Spleen (tissue), 13 donors: ENCODE results near the gene DPYSL4. TPM values are rescaled to one million over a fixed set of nuclear protein-coding genes. Genes with fewer than 3 reads are reported as not detected.

Experiments
- DNase-seq: peaks from one replicate; pipeline ENCODE4 v3.0.0-alpha.2; 2020
- H3K27ac ChIP-seq, 8 donors: fragments of 200-600 bp; sonication (generic) in 7 of 8; 1 replicate in 4 of 8; 2 replicates in 4 of 8; pipeline versions ENCODE4 v1.5.0 to v1.8.0; 2016 to 2021; ENCODE audit warnings: inconsistent platforms in 4 of 8, mild to moderate bottlenecking in 4 of 8, moderate library complexity in 1 of 8
- H3K27me3 ChIP-seq, 7 donors: fragments of 200-600 bp; sonication (generic) in 6 of 7; replicated peaks in 1 of 7; 1 replicate in 4 of 7; 2 replicates in 3 of 7; pipeline versions ENCODE4 v1.5.0 to v1.8.0; 2016 to 2021; ENCODE audit warnings: inconsistent platforms in 3 of 7, mild to moderate bottlenecking in 1 of 7
- H3K36me3 ChIP-seq, 6 donors: fragments of 200-600 bp; sonication (generic) in 5 of 6; 1 replicate in 4 of 6; 2 replicates in 2 of 6; pipeline versions ENCODE4 v1.5.0 to v1.8.0; 2016 to 2021; ENCODE audit warnings: inconsistent platforms in 2 of 6
- H3K4me1 ChIP-seq, 6 donors: fragments of 200-600 bp; sonication (generic) in 5 of 6; 1 replicate in 3 of 6; 2 replicates in 3 of 6; pipeline versions ENCODE4 v1.5.0 to v1.8.0; 2016 to 2021; ENCODE audit warnings: inconsistent platforms in 3 of 6
- H3K4me3 ChIP-seq, 8 donors: fragments of 200-600 bp; sonication (generic) in 7 of 8; 1 replicate in 4 of 8; 2 replicates in 4 of 8; pipeline versions ENCODE4 v1.5.0 to v1.8.0; 2016 to 2021; ENCODE audit warnings: inconsistent platforms in 4 of 8, mild to moderate bottlenecking in 4 of 8, moderate library complexity in 2 of 8
- H3K9me3 ChIP-seq, 8 donors: fragments of 200-600 bp; sonication (generic) in 7 of 8; 1 replicate in 4 of 8; 2 replicates in 4 of 8; pipeline versions ENCODE4 v1.5.0 to v1.8.0; 2016 to 2021; ENCODE audit warnings: inconsistent platforms in 4 of 8
- POLR2A ChIP-seq, 3 donors: fragments of 450-650 bp; IDR thresholded peaks; one replicate each; pipeline ENCODE4 v1.5.1; 2017; ENCODE audit warnings: antibody characterized with exemption in 3 of 3, mild to moderate bottlenecking in 1 of 3
- POLR2AphosphoS5 ChIP-seq, 3 donors: sonication (generic); formaldehyde crosslinking; IDR thresholded peaks; one replicate each; pipeline ENCODE4 v1.5.1; 2017; ENCODE audit warnings: antibody characterized with exemption in 3 of 3
- WGBS, 5 donors: extraction: QIAGEN DNeasy Blood & Tissue Kit in 3 of 5; methylation state at CpG; one replicate each; pipeline versions ENCODE4 v1.1.5 to v1.1.7; 2013 to 2018; 5-methylcytosine and 5-hydroxymethylcytosine counted together
- intact Hi-C: fragments of 100-400 bp; cut with DNase I; formaldehyde crosslinking; loops from one replicate; pipeline ENCODE4 v1.15.0; 2023; ENCODE audit warnings: low total_unique reads
- long read RNA-seq, 2 donors: transcript quantifications; one replicate each; lab custom pipeline, GENCODE V29; 2026
- polyA plus RNA-seq, 3 donors: library from polyadenylated mRNA; stranded (reverse); fragments of 200-250 nt; gene quantifications; one replicate each; pipeline ENCODE4 v1.2.1, GENCODE V29; 2013
- total RNA-seq, 7 donors: library from RNA; depleted of rRNA in 3 of 7; stranded (reverse); fragments of >200 nt in 3 of 7; fragmentation: NEBNext Ultra II Directional in 4 of 7; extraction: Animal tissue kit (Norgen Biotek cat#: 25700) in 4 of 7; gene quantifications; one replicate each; pipeline versions ENCODE4 v1.1.0 to v1.2.1, GENCODE V29; 2016 to 2021
- TF ChIP-seq, protein P1 (sequence below), 11 experiments: fragments of 200-600 bp in 7 of 11; fragments of 450-650 bp in 4 of 11; sonication (generic) in 4 of 11; IDR thresholded peaks in 8 of 11; conservative IDR thresholded peaks in 3 of 11; 1 replicate in 7 of 11; 2 replicates in 4 of 11; pipeline versions ENCODE4 v1.4.0 to v1.8.0; 2016 to 2021; ENCODE audit warnings: antibody characterized with exemption in 11 of 11, inconsistent platforms in 4 of 11, mild to moderate bottlenecking in 1 of 11
- donor health status: healthy with polysubstance abuse.
- donor health status: DM: no; HTN: no; CAD: no; lungs with moderate emphysema.
- donor health status: DM: no; HTN: no; CAD: no.
- donor health status: Bipolar disorder and iron deficiency.
- donor health status: healthy.
- donor health status: DM: no; HTN: no; CAD: no.
- donor health status: DM: yes; HTN: yes; CAD: no.

DPYSL4 gene
- total RNA-seq, result 1 to 10 TPM in 4 of 7 donors, under 1 TPM in 2, not detected in 1; 0.85 to 6.0 (median 1.6) TPM
- 1 to 10 TPM in 1 of 3 donors, under 1 TPM in 2; 0.55 to 1.0 (median 0.96) TPM for polyA plus RNA-seq
- long read RNA-seq, donor 1, result 0 reads
- long read RNA-seq, donor 2, partial matches to known transcripts, result 0 of 1 reads
- long read RNA-seq, donor 2, other reads (novel, unspliced or antisense), result 0 of 1 reads

GRCh38 chr10:132186488-132187429 is at the start of gene DPYSL4:
Gene DPYSL4 (plus strand): TSS chr10:132186948. CDS start chr10:132187064, 116 bp downstream.
- intact Hi-C loops, result no loop called here
- TF ChIP-seq POLR2A (IDR thresholded peaks at IDR 0.05) (no peak), POLR2AphosphoS5 (IDR thresholded peaks at IDR 0.05) (no peak)
- TF ChIP-seq, protein P1, sequence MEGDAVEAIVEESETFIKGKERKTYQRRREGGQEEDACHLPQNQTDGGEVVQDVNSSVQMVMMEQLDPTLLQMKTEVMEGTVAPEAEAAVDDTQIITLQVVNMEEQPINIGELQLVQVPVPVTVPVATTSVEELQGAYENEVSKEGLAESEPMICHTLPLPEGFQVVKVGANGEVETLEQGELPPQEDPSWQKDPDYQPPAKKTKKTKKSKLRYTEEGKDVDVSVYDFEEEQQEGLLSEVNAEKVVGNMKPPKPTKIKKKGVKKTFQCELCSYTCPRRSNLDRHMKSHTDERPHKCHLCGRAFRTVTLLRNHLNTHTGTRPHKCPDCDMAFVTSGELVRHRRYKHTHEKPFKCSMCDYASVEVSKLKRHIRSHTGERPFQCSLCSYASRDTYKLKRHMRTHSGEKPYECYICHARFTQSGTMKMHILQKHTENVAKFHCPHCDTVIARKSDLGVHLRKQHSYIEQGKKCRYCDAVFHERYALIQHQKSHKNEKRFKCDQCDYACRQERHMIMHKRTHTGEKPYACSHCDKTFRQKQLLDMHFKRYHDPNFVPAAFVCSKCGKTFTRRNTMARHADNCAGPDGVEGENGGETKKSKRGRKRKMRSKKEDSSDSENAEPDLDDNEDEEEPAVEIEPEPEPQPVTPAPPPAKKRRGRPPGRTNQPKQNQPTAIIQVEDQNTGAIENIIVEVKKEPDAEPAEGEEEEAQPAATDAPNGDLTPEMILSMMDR (IDR thresholded peaks at IDR 0.05 in 8 of 11, conservative IDR thresholded peaks at IDR 0.05 in 3 of 11), result no peak
- H3K27ac ChIP-seq, result no peak within 1 kb of the TSS
- H3K4me3 ChIP-seq, result peak within 1 kb of the TSS in 7 of 8 donors; percentile 30 to 69 (median 43)
- no peak for DNase-seq
- no peaks in the 10 kb centered on the region for H3K9me3 ChIP-seq
- 3 to 6% (median 3%) methylated on average over 17 to 107 of the region's 109 CpGs for WGBS, 5 donors
- peaks cover 9 to 31% (median 27%) of the 10 kb centered on the region in 6 donors for H3K4me1 ChIP-seq
- peaks cover 15 to 78% (median 55%) of the 10 kb centered on the region in 7 donors for H3K27me3 ChIP-seq
- no peaks in the 10 kb centered on the region for H3K36me3 ChIP-seq

- Histone ChIP-seq H3K4me3 (no peak overlapping the region), H3K27me3 (peaks cover 0 to 37% (median 16%) of the 10 kb centered on the region in 7 donors), H3K36me3 (no peaks in the 10 kb centered on the region), H3K9me3 (no peaks in the 10 kb centered on the region), H3K27ac (no peak overlapping the region), H3K4me1 (peaks cover 0 to 12% (median 3%) of the 10 kb centered on the region in 6 donors)
- intact Hi-C loops, result loop anchor here (10.0 kb wide), 1 partner anchor 253 kb away; no protein-coding TSS in a partner anchor
- 91 to 95% (median 91%) methylated on average over 30 to 40 of the region's 40 CpGs for WGBS, 5 donors
- TF ChIP-seq POLR2AphosphoS5 (IDR thresholded peaks at IDR 0.05) (no peak), POLR2A (IDR thresholded peaks at IDR 0.05) (no peak)
- TF ChIP-seq, protein P1 (IDR thresholded peaks at IDR 0.05 in 8 of 11, conservative IDR thresholded peaks at IDR 0.05 in 3 of 11), result no peak
- DNase-seq, result peak; percentile 58
Measured at GRCh38 chr10:132137111-132138072, 49.4 kb upstream of the DPYSL4 start.

DNA sequence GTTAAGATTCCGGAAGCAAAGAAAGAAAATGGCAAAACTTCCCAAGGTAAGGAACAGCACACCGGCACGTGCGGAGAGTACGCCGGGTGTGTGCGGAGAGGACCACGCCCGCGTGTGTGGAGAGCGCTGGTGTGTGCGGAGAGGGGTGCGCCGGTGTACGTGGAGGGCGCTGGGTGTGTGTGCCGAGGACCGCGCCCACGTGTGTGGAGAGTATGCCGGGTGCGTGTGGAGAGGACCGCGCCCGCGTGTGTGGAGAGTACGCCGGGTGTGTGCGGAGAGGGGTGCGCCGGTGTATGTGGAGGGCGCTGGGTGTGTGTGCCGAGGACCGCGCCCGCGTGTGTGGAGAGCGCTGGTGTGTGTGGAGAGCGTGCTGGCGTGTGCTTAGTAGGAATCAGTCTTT is 48.6 kb upstream of the DPYSL4 start:
- WGBS, 5 donors, result 90 to 97% (median 95%) methylated on average over 40 of the region's 40 CpGs
- peak; percentile 51 for DNase-seq
- TF ChIP-seq, protein P1 (IDR thresholded peaks at IDR 0.05 in 8 of 11, conservative IDR thresholded peaks at IDR 0.05 in 3 of 11), result no peak
- no peak for TF ChIP-seq POLR2A (IDR thresholded peaks at IDR 0.05)
- TF ChIP-seq POLR2AphosphoS5 (IDR thresholded peaks at IDR 0.05), result no peak
- H3K27me3 ChIP-seq, result peaks cover 0 to 37% (median 24%) of the 10 kb centered on the region in 7 donors
- H3K9me3 ChIP-seq, result no peaks in the 10 kb centered on the region
- intact Hi-C loops, result loop anchor here (10.0 kb wide), 1 partner anchor 253 kb away; no protein-coding TSS in a partner anchor
- no peak overlapping the region for H3K4me3 ChIP-seq
- H3K4me1 ChIP-seq, result peaks cover 0 to 12% (median 7%) of the 10 kb centered on the region in 6 donors
- no peak overlapping the region for H3K27ac ChIP-seq
- no peaks in the 10 kb centered on the region for H3K36me3 ChIP-seq
